Esophagus muscularis mucosa (tissue), 4 donors: ENCODE results near the gene CEP55.

ENCODE experiments used
- CTCF ChIP-seq, 3 experiments: fragments of 200-600 bp in 2 of 3; fragments of 450-650 bp in 1 of 3; sonication (generic) in 2 of 3; IDR thresholded peaks; one replicate each; pipeline ENCODE4 v1.5.1; 2017 to 2019; ENCODE audit warnings: antibody characterized with exemption in 3 of 3, mild to moderate bottlenecking in 2 of 3, moderate library complexity in 1 of 3
- EP300 ChIP-seq: sonication (generic); formaldehyde crosslinking; IDR thresholded peaks from one replicate; pipeline ENCODE4 v1.6.1; 2017; ENCODE audit warnings: antibody characterized with exemption
- POLR2A ChIP-seq: fragments of 450-650 bp; IDR thresholded peaks from one replicate; pipeline ENCODE4 v1.6.1; 2017; ENCODE audit warnings: antibody characterized with exemption, moderate library complexity, mild to moderate bottlenecking, low read depth
- POLR2AphosphoS5 ChIP-seq, 2 donors: sonication (generic); formaldehyde crosslinking; IDR thresholded peaks; one replicate each; pipeline ENCODE4 v1.6.1; 2017; ENCODE audit warnings: antibody characterized with exemption in 2 of 2

- no peak for TF ChIP-seq CTCF (IDR thresholded peaks at IDR 0.05)
- no peak for TF ChIP-seq POLR2AphosphoS5 (IDR thresholded peaks at IDR 0.05)
- TF ChIP-seq EP300, result no peak
- no peak for TF ChIP-seq POLR2A
Measured at GRCh38 chr10:93554316-93554663, 57.9 kb downstream of the CEP55 start.
